Stomach (tissue), 4 donors: Measurements from ENCODE around the gene ACVR1B.

ENCODE experiments used
- CTCF ChIP-seq, 7 experiments: fragments of 450-650 bp in 4 of 7; fragments of 200-600 bp in 3 of 7; sonication (generic) in 3 of 7; IDR thresholded peaks; one replicate each; pipeline ENCODE4 v1.5.1; 2016 to 2019; ENCODE audit warnings: antibody characterized with exemption in 7 of 7, control low read depth in 2 of 7, mild to moderate bottlenecking in 1 of 7
- POLR2A ChIP-seq, 4 donors: fragments of 450-650 bp; IDR thresholded peaks; one replicate each; pipeline ENCODE4 v1.6.1; 2016; ENCODE audit warnings: antibody characterized with exemption in 4 of 4, control low read depth in 2 of 4, mild to moderate bottlenecking in 1 of 4, moderate library complexity in 1 of 4

- no peak for TF ChIP-seq CTCF (IDR thresholded peaks at IDR 0.05)
- TF ChIP-seq POLR2A (IDR thresholded peaks at IDR 0.05): no peak
These were observed 44.2 kb upstream of the ACVR1B start, which contains the start of gene ACVRL1 for GRCh38 chr12:51907083-51907855.
